ENCODE results near the gene CYP17A1.

CYP17A1 gene

GRCh38 chr10:102813734-102814452 is 23.3 kb downstream of the CYP17A1 start:
- no peak overlapping the region for H3K4me3 ChIP-seq (ENCODE audit: low read depth, low read length)
- TF ChIP-seq CTCF (IDR thresholded peaks at IDR 0.05; ENCODE audit: insufficient read depth, low read depth, low read length, missing control alignments): no peak
- DNase-seq (ENCODE audit: low read depth): no peak

GRCh38 chr10:102813017-102813541 is 24.1 kb downstream of the CYP17A1 start:
- TF ChIP-seq CTCF (IDR thresholded peaks at IDR 0.05; ENCODE audit: insufficient read depth, low read depth, low read length, missing control alignments): no peak
- no peak overlapping the region for H3K4me3 ChIP-seq (ENCODE audit: low read depth, low read length)
- DNase-seq (ENCODE audit: low read depth): no peak

GRCh38 chr10:102812231-102812876 is 24.9 kb downstream of the CYP17A1 start:
- TF ChIP-seq CTCF (IDR thresholded peaks at IDR 0.05; ENCODE audit: insufficient read depth, low read depth, low read length, missing control alignments): no peak
- no peak for DNase-seq (ENCODE audit: low read depth)
- H3K4me3 ChIP-seq (ENCODE audit: low read depth, low read length): no peak overlapping the region

GRCh38 chr10:102811346-102811745 is 25.9 kb downstream of the CYP17A1 start:
- no peak for TF ChIP-seq CTCF (IDR thresholded peaks at IDR 0.05; ENCODE audit: insufficient read depth, low read depth, low read length, missing control alignments)
- no peak overlapping the region for H3K4me3 ChIP-seq (ENCODE audit: low read depth, low read length)
- no peak for DNase-seq (ENCODE audit: low read depth)

- no peak for TF ChIP-seq CTCF (IDR thresholded peaks at IDR 0.05; ENCODE audit: insufficient read depth, low read depth, low read length, missing control alignments)
- no peak for DNase-seq (ENCODE audit: low read depth)
- no peak overlapping the region for H3K4me3 ChIP-seq (ENCODE audit: low read depth, low read length)
Measured at GRCh38 chr10:102808380-102808779, 28.8 kb downstream of the CYP17A1 start.

GRCh38 chr10:102804382-102805055 is 32.7 kb downstream of the CYP17A1 start:
- TF ChIP-seq CTCF (IDR thresholded peaks at IDR 0.05; ENCODE audit: insufficient read depth, low read depth, low read length, missing control alignments): no peak
- no peak for DNase-seq (ENCODE audit: low read depth)
- H3K4me3 ChIP-seq (ENCODE audit: low read depth, low read length): no peak overlapping the region
